IPS-20b (cell line): Measurements from ENCODE around the gene SFMBT1.

ENCODE experiments used
- H3K27ac ChIP-seq: one replicate; pipeline ENCODE4 v1.5.1; 2013; ENCODE audit warnings: low read length
- H3K27me3 ChIP-seq: 2 replicates; pipeline ENCODE4 v1.6.1; 2013; ENCODE audit warnings: mild to moderate bottlenecking, low read length, inconsistent platforms; ENCODE audit not compliant: insufficient read depth
- H3K36me3 ChIP-seq: 2 replicates; pipeline ENCODE4 v1.6.1; 2013; ENCODE audit warnings: low read depth, mild to moderate bottlenecking, inconsistent platforms, low read length, moderate library complexity; ENCODE audit not compliant: insufficient read depth
- H3K4me1 ChIP-seq: 2 replicates; pipeline ENCODE4 v1.6.1; 2013; ENCODE audit warnings: mild to moderate bottlenecking, control low read depth, inconsistent platforms, low read length, moderate library complexity; ENCODE audit not compliant: insufficient read depth
- H3K4me3 ChIP-seq: 2 replicates; pipeline ENCODE4 v1.5.1; 2013; ENCODE audit warnings: mild to moderate bottlenecking, low read length, inconsistent platforms
- H3K9ac ChIP-seq: 2 replicates; pipeline ENCODE4 v1.6.1; 2013; ENCODE audit warnings: low read depth, mild to moderate bottlenecking, inconsistent platforms, low read length, moderate library complexity
- H3K9me3 ChIP-seq: 2 replicates; pipeline ENCODE4 v1.6.1; 2013; ENCODE audit warnings: mild to moderate bottlenecking, low read depth, low read length, inconsistent platforms; ENCODE audit not compliant: insufficient read depth

Gene SFMBT1

GRCh38 chr3:52925405-52926313 is 120.2 kb downstream of the SFMBT1 start:
- Histone ChIP-seq H3K27ac (no peak overlapping the region), H3K9me3 (no peaks in the 10 kb centered on the region), H3K27me3 (no peaks in the 10 kb centered on the region), H3K9ac (no peak overlapping the region), H3K4me3 (no peak overlapping the region), H3K4me1 (no peaks in the 10 kb centered on the region), H3K36me3 (peaks cover 37% of the 10 kb centered on the region)

- H3K27me3 ChIP-seq, result no peaks in the 10 kb centered on the region
- peaks cover 48% of the 10 kb centered on the region for H3K36me3 ChIP-seq
- H3K4me3 ChIP-seq, result no peak overlapping the region
- H3K4me1 ChIP-seq, result no peaks in the 10 kb centered on the region
- H3K27ac ChIP-seq, result no peak overlapping the region
- H3K9ac ChIP-seq, result no peak overlapping the region
- H3K9me3 ChIP-seq, result no peaks in the 10 kb centered on the region
These were observed 121.9 kb downstream of the SFMBT1 start for GRCh38 chr3:52923963-52924362.

DNA sequence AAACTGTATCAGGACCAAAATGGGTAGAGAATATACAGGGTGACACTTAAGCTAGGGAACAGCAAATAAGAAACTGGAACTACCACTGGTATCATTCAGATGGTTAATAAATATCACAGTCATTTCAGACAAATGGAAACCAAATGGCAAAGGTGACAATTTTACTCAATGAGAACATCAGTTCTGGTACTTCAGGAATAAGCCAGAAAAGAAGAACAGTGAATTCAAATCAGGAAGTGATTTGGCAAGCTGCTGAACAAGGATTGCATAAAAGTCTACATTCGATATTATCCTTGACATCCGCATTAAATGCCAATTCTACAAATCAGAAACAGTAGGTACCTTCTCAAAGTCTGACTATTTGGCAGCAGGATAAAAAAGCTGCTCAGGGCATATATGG is 125.0 kb downstream of the SFMBT1 start:
- H3K4me1 ChIP-seq, result no peaks in the 10 kb centered on the region
- H3K4me3 ChIP-seq, result no peak overlapping the region
- H3K27ac ChIP-seq, result no peak overlapping the region
- no peak overlapping the region for H3K9ac ChIP-seq
- no peaks in the 10 kb centered on the region for H3K27me3 ChIP-seq
- no peaks in the 10 kb centered on the region for H3K9me3 ChIP-seq
- H3K36me3 ChIP-seq, result peaks cover 55% of the 10 kb centered on the region

GRCh38 chr3:52917044-52917443 is 128.8 kb downstream of the SFMBT1 start:
- Histone ChIP-seq H3K27me3 (no peaks in the 10 kb centered on the region), H3K4me1 (no peaks in the 10 kb centered on the region), H3K4me3 (no peak overlapping the region), H3K36me3 (peaks cover 64% of the 10 kb centered on the region), H3K27ac (no peak overlapping the region), H3K9me3 (no peaks in the 10 kb centered on the region), H3K9ac (no peak overlapping the region)

DNA sequence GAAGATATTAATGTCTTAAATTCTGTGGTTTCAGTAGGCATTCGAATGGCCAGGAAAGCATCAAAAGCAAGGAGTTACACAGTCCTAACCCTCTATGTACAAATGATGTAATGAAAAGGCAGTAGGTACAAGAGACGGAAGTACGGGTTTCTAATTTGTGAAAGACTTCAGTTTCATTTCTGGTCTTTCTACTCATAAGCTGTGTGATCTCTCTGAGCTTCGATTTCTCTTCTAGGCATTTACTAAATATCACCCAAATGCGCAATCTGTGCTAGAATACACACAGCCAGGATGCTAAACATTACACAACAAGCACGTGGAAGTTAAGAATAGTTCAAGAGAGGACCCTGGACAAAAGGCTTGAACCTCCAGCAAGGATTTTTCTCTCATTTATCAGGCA is 130.6 kb downstream of the SFMBT1 start:
- H3K27ac ChIP-seq, result no peak overlapping the region
- no peak overlapping the region for H3K4me3 ChIP-seq
- H3K9ac ChIP-seq, result no peak overlapping the region
- no peaks in the 10 kb centered on the region for H3K27me3 ChIP-seq
- no peaks in the 10 kb centered on the region for H3K9me3 ChIP-seq
- H3K4me1 ChIP-seq, result no peaks in the 10 kb centered on the region
- H3K36me3 ChIP-seq, result peaks cover 65% of the 10 kb centered on the region

DNA sequence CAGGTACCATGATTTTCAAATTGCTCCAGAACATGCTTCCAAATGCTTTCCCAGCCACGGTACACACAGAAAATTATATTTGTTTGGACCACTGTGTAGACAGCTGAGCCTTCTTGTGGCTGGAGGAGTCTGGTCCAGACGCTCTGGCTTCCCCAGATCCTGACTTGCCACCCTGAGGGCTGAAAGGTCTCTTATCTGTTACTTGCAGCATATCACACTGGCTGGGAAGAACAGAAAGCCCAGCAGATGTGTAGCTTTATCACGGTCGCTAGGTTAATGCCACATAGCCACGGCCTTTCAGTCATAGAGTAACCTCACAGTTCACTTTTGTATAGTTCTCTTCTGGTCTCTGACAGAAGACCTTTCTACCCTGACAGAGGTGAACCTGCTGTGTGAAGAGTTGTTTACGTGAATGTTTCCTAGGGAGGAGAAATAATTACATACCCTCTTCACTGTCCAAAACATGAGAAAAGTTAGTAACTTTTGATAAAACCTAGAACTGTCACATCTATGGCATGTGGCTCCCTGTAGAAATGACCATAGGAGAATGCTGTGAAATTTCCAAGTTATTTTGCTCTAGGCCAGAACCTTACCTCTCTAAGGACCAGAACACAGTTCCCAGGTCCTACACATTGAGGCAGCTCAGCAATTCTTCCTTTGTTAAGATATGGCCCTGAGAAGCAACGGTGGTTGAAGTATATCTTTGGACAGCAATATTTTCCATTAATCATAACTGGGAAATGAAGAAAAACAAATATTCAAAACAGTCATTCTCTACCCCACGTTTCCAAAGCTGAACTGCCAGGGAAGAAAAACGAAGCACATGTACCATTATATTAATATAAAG is 132.8 kb downstream of the SFMBT1 start:
- Histone ChIP-seq H3K27ac (no peak overlapping the region), H3K9ac (no peak overlapping the region), H3K36me3 (peaks cover 48% of the 10 kb centered on the region), H3K9me3 (no peaks in the 10 kb centered on the region), H3K27me3 (no peaks in the 10 kb centered on the region), H3K4me1 (no peaks in the 10 kb centered on the region), H3K4me3 (no peak overlapping the region)

DNA sequence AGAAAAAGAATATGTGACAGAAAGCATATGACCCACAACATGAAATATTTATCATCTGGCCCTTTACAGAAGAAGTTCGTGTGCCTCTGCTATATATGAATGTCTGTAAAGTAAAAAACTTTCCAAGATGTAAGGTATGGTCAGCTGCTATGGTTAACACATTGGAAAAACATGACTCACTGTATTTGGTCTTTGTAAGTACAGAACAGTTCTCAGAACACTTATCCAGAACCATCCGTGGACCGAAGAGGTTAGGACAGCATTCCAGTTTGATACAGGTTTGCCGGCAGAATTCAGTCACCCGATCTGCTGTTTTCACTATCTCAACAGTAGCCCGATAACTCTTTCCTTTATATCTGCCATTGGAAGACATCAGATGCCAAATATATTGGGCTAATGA is 135.1 kb downstream of the SFMBT1 start:
- Histone ChIP-seq H3K36me3 (peaks cover 53% of the 10 kb centered on the region), H3K9ac (no peak overlapping the region), H3K27ac (no peak overlapping the region), H3K4me3 (no peak overlapping the region), H3K27me3 (no peaks in the 10 kb centered on the region), H3K4me1 (no peaks in the 10 kb centered on the region), H3K9me3 (no peaks in the 10 kb centered on the region)

GRCh38 chr3:52907497-52907896 is 138.4 kb downstream of the SFMBT1 start:
- Histone ChIP-seq H3K36me3 (peaks cover 47% of the 10 kb centered on the region), H3K9ac (no peak overlapping the region), H3K27ac (no peak overlapping the region), H3K4me1 (no peaks in the 10 kb centered on the region), H3K4me3 (no peak overlapping the region), H3K27me3 (no peaks in the 10 kb centered on the region), H3K9me3 (no peaks in the 10 kb centered on the region)

DNA sequence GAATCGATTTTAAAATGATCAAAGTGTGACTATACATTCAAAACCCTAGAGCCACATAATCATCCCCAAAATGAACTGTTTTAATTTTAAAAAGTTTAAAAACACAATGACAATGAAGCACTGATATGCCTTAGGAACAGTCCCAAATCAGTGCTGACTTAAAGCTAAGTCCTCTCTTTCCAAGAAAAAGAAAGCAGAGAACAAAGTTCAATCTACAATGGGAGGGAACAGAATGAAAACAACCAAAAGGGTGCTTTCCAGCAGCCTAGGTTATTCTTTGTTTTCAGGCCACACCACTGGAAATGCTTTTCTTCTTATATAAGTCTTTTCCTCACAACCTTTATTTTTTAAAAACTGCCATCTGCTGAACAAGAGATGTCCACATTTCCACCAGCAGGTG is 141.3 kb downstream of the SFMBT1 start:
- no peak overlapping the region for H3K9ac ChIP-seq
- H3K27ac ChIP-seq, result no peak overlapping the region
- H3K4me1 ChIP-seq, result no peaks in the 10 kb centered on the region
- no peak overlapping the region for H3K4me3 ChIP-seq
- peaks cover 28% of the 10 kb centered on the region; the same call in 1 of the 2 replicates for H3K36me3 ChIP-seq
- H3K9me3 ChIP-seq, result no peaks in the 10 kb centered on the region
- no peaks in the 10 kb centered on the region for H3K27me3 ChIP-seq

DNA sequence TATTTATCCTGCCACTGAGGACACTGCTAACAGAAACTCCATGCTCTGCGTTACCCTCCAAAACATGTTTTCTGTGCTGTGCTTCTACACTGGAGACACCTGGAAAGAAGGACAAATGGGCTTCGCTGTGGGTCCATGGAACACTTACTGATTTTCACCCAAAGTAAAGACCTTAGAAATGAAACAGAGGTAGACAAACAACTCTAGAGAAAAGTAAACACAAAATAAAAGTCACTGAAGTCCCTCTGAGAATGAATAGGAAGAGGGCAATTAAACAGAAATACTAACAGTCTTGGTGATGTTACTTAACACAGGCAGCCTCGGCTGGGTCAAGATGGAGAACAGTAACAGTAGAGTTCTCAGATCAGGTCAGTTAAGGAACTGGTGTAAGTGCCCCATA is 141.9 kb downstream of the SFMBT1 start:
- no peak overlapping the region for H3K27ac ChIP-seq
- no peak overlapping the region for H3K4me3 ChIP-seq
- no peaks in the 10 kb centered on the region for H3K4me1 ChIP-seq
- H3K9ac ChIP-seq, result no peak overlapping the region
- H3K9me3 ChIP-seq, result no peaks in the 10 kb centered on the region
- peaks cover 28% of the 10 kb centered on the region; the same call in 1 of the 2 replicates for H3K36me3 ChIP-seq
- H3K27me3 ChIP-seq, result no peaks in the 10 kb centered on the region

DNA sequence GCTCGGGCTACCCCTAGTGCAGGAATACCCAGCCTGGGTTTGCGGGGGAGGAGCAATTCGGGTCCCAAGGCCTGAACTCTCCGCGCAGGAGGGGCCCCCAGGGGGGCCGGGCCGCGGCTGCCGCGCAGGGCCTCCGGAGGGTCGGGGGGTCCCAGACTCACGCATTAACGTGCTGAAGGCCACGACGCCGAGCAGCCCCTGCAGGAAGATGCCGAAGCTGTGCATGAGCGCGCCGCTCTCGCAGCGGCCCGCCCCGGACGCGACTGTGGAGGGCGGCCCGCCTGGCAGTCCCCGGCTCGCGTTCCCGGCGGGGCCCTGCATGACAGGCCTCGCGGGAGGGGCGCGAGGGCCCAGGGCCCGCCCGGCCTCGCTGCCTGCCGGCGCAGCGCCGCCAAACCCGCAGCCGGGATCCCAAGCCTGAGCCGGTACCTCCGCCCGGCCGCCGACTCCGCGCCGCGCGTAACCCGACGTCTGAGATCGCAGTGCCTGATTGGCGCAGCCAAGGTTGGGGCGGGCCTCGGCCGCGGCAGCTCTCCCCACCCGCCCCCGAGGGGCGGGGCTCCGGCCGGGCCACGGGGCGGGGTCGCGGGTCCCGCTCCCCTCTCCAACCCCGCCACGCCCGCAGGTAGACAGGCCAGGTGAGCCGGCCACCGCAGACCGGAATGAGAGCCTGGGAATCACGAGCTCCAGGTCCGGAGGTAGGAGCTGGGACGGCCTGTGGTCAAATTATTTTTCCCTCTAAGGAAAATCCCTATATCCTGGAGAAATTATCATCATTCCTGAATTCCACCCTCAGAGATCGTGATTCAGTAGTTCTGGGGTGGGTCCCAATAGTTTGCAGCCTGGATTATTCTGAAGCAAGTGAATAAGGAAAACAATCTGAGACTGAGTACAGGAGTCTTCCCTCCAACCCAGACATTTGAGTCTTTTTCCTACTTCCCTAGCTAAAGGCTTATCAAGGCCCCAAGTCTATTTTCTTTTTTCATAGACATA is 148.4 kb downstream of the SFMBT1 start, which contains the start of gene STIMATE:
TSS of gene STIMATE (minus strand) at position 419 of the 993 bp plus-strand sequence. CDS start at position 321, 98 bp downstream.
- Histone ChIP-seq H3K27me3 (no peaks in the 10 kb centered on the region), H3K4me3 (peak within 1 kb of the TSS; percentile 97), H3K27ac (no peak within 1 kb of the TSS), H3K9me3 (no peaks in the 10 kb centered on the region), H3K9ac (peak within 1 kb of the TSS; percentile 73; the same call in 1 of the 2 replicates), H3K36me3 (no peaks in the 10 kb centered on the region), H3K4me1 (peaks cover 7% of the 10 kb centered on the region; the same call in 1 of the 2 replicates)
